ENCODE data around the gene CCDC9B. TPM values are rescaled to one million over a fixed set of nuclear protein-coding genes. Genes with fewer than 3 reads are reported as not detected.

The CCDC9B gene
- total and polyA plus RNA-seq, 2 experiments from 2014 or later: 19.6 to 33.1 TPM

GRCh38 chr15:40295297-40295696 lies 45.4 kb downstream of the CCDC9B start:
- peaks cover 27% of the 10 kb centered on the region; the same call in 1 of the 2 replicates for H3K27me3 ChIP-seq (replicated peaks; ENCODE audit: insufficient read depth)
- no peak for DNase-seq

DNA sequence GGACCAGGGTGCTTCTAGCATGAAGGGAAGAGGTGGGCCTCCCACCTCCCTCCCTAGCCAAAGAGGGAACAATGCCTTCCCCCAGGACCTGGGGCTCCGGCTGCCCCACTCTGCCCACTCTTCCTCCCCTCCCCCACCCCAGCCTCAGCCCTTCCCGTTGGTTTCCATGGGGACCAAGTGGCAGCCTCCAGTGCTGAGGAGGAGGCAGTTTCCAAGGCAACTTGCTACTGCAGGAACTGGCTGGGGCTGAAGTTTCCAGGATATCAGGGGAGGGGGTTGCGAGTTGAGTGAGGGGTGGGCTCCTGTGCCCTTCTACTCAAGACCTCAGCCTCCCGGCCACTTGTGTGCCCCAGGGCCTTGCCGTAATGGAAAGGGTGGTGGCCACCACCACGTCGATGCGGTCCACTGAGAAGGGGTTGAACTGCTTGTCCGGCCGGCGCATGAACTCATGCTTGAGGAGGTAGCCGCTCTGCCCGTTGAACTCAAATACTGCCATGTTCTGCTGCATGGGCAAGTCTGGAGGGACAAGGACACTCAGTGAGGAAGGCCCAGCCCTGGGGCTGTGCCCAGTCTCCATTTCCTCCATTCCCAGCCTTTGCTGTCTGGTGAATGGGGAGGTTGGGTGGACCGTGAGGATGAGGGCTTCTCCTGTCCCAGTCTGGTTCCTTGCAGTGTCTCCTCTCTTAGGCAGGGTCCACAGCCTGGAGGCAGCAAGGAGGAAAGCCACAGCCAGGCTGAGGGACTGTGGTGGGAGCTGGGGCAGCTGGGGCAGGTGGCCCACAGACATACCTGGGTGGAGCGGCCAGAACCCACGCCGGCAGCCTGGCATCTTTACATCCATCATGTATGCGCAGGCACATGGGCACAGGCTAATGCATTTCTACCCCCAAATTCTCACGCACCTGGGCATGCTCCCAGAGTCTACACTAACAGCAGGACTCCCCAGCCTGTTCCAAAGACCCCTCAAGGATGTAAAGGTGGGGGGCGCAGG lies 46.5 kb downstream of the CCDC9B start:
- Histone ChIP-seq H3K4me1 (ENCODE audit: insufficient read depth) (no peaks in the 10 kb centered on the region), H3K4me3 (no peak overlapping the region), H3K79me2 (ENCODE audit: insufficient read depth) (no peaks in the 10 kb centered on the region), H3K36me3 (ENCODE audit: low read depth) (no peaks in the 10 kb centered on the region), H3F3A (ENCODE audit: insufficient read depth) (no peaks in the 10 kb centered on the region), H3K9ac (no peak overlapping the region), H3K9me3 (ENCODE audit: low read depth) (no peaks in the 10 kb centered on the region), H3K27me3 (replicated peaks; ENCODE audit: insufficient read depth) (peaks cover 27% of the 10 kb centered on the region; the same call in 1 of the 2 replicates), H3K27ac (no peak overlapping the region), H3K4me2 (ENCODE audit: unreplicated experiment) (no peak overlapping the region), H2AFZ (no peak overlapping the region), H4K20me1 (ENCODE audit: insufficient read depth) (no peaks in the 10 kb centered on the region), H3K9me2 (ENCODE audit: insufficient read depth) (no peaks in the 10 kb centered on the region)
- in situ Hi-C loops (cut with MboI): no loop called here
- DNase-seq: no peak
- no peak for TF ChIP-seq EZH2 (IDR thresholded peaks at IDR 0.05; ENCODE audit: insufficient read depth, poor library complexity, severe bottlenecking)
- no peak for TF ChIP-seq EZH2phosphoT487 (IDR thresholded peaks at IDR 0.05; ENCODE audit: insufficient read depth, low read depth)
- WGBS, 2 experiments (ENCODE audit: low coverage in 1 of 2, low lambda C conversion rate in 2 of 2, missing lambda C conversion rate in 2 of 2): 80 to 81% methylated on average over 20 of the region's 20 CpGs

More at GRCh38 chr15:40295297-40295696, 45.4 kb downstream of the CCDC9B start:
- no peaks in the 10 kb centered on the region for H3K9me3 ChIP-seq (ENCODE audit: low read depth)
- H3K4me3 ChIP-seq: no peak overlapping the region
- H3K4me2 ChIP-seq (ENCODE audit: unreplicated experiment): no peak overlapping the region
- H3F3A ChIP-seq (ENCODE audit: insufficient read depth): no peaks in the 10 kb centered on the region
- no peaks in the 10 kb centered on the region for H3K79me2 ChIP-seq (ENCODE audit: insufficient read depth)
- H3K9me2 ChIP-seq (ENCODE audit: insufficient read depth): no peaks in the 10 kb centered on the region
- H3K36me3 ChIP-seq (ENCODE audit: low read depth): no peaks in the 10 kb centered on the region
- TF ChIP-seq EZH2 (IDR thresholded peaks at IDR 0.05; ENCODE audit: insufficient read depth, poor library complexity, severe bottlenecking) (no peak), EZH2phosphoT487 (IDR thresholded peaks at IDR 0.05; ENCODE audit: insufficient read depth, low read depth) (no peak)
- no peak overlapping the region for H3K9ac ChIP-seq
- H3K27ac ChIP-seq: no peak overlapping the region
- no peaks in the 10 kb centered on the region for H4K20me1 ChIP-seq (ENCODE audit: insufficient read depth)
- no peak overlapping the region for H2AFZ ChIP-seq
- in situ Hi-C loops (cut with MboI): no loop called here
- no peaks in the 10 kb centered on the region for H3K4me1 ChIP-seq (ENCODE audit: insufficient read depth)
- 67 to 70% methylated on average over 1 of the region's 1 CpG for WGBS, 2 experiments (ENCODE audit: low coverage in 1 of 2, low lambda C conversion rate in 2 of 2, missing lambda C conversion rate in 2 of 2)

DNA sequence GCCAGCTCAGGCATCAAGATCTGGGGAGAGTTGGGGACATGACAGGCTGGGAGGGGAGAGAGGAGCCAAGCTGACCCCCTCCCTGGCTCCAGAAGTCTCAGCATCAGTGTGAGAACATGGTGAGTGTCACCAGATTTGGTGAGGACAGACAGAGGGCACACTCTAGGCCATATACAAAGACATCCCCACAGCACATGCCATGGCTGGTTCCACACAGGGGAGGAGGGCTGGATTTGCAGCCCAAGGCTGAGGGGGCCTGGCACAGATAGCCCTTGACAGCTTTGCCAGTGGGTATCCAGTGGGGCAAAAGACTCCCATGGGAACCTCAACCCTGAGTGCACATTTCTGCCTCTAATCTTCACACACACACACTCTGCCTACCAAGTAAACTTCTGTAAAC lies 47.7 kb downstream of the CCDC9B start:
- peaks cover 27% of the 10 kb centered on the region; the same call in 1 of the 2 replicates for H3K27me3 ChIP-seq (replicated peaks; ENCODE audit: insufficient read depth)
- TF ChIP-seq EZH2phosphoT487 (IDR thresholded peaks at IDR 0.05; ENCODE audit: insufficient read depth, low read depth): no peak
- no peak for TF ChIP-seq EZH2 (IDR thresholded peaks at IDR 0.05; ENCODE audit: insufficient read depth, poor library complexity, severe bottlenecking)

GRCh38 chr15:40292246-40292645 lies 48.5 kb downstream of the CCDC9B start:
- peaks cover 27% of the 10 kb centered on the region; the same call in 1 of the 2 replicates for H3K27me3 ChIP-seq (replicated peaks; ENCODE audit: insufficient read depth)
- H2AFZ ChIP-seq: no peak overlapping the region
- no peaks in the 10 kb centered on the region for H3K36me3 ChIP-seq (ENCODE audit: low read depth)
- no peaks in the 10 kb centered on the region for H3F3A ChIP-seq (ENCODE audit: insufficient read depth)
- H4K20me1 ChIP-seq (ENCODE audit: insufficient read depth): no peaks in the 10 kb centered on the region
- TF ChIP-seq EZH2 (IDR thresholded peaks at IDR 0.05; ENCODE audit: insufficient read depth, poor library complexity, severe bottlenecking) (no peak), EZH2phosphoT487 (IDR thresholded peaks at IDR 0.05; ENCODE audit: insufficient read depth, low read depth) (no peak)
- DNase-seq: no peak
- H3K4me2 ChIP-seq (ENCODE audit: unreplicated experiment): no peak overlapping the region
- 79 to 82% methylated on average over 3 of the region's 3 CpGs for WGBS, 2 experiments (ENCODE audit: low coverage in 1 of 2, low lambda C conversion rate in 2 of 2, missing lambda C conversion rate in 2 of 2)
- no peak overlapping the region for H3K27ac ChIP-seq
- in situ Hi-C loops (cut with MboI): no loop called here
- H3K9me2 ChIP-seq (ENCODE audit: insufficient read depth): no peaks in the 10 kb centered on the region
- no peak overlapping the region for H3K4me3 ChIP-seq
- H3K9me3 ChIP-seq (ENCODE audit: low read depth): no peaks in the 10 kb centered on the region
- H3K9ac ChIP-seq: no peak overlapping the region
- no peaks in the 10 kb centered on the region for H3K4me1 ChIP-seq (ENCODE audit: insufficient read depth)
- no peaks in the 10 kb centered on the region for H3K79me2 ChIP-seq (ENCODE audit: insufficient read depth)

More for the DNA sequence above, 47.7 kb downstream of the CCDC9B start:
- Histone ChIP-seq H3K4me1 (ENCODE audit: insufficient read depth) (no peaks in the 10 kb centered on the region), H2AFZ (no peak overlapping the region), H3K9me3 (ENCODE audit: low read depth) (no peaks in the 10 kb centered on the region), H3K27ac (no peak overlapping the region), H3K9me2 (ENCODE audit: insufficient read depth) (no peaks in the 10 kb centered on the region), H3K36me3 (ENCODE audit: low read depth) (no peaks in the 10 kb centered on the region), H3K4me2 (ENCODE audit: unreplicated experiment) (no peak overlapping the region), H3K9ac (no peak overlapping the region), H4K20me1 (ENCODE audit: insufficient read depth) (no peaks in the 10 kb centered on the region), H3K4me3 (no peak overlapping the region), H3F3A (ENCODE audit: insufficient read depth) (no peaks in the 10 kb centered on the region), H3K79me2 (ENCODE audit: insufficient read depth) (no peaks in the 10 kb centered on the region)
- no peak for DNase-seq
- in situ Hi-C loops (cut with MboI): no loop called here

Measured in GM23248 (cell line).